Embryonic facial prominence (tissue), 1 donor: ENCODE measurements around the gene CPNE4.

Experiments used
- DNase-seq: peaks from one replicate; pipeline ENCODE4 v3.0.0-alpha.2; 2016; ENCODE audit errors: extremely low spot score

The CPNE4 gene

DNA sequence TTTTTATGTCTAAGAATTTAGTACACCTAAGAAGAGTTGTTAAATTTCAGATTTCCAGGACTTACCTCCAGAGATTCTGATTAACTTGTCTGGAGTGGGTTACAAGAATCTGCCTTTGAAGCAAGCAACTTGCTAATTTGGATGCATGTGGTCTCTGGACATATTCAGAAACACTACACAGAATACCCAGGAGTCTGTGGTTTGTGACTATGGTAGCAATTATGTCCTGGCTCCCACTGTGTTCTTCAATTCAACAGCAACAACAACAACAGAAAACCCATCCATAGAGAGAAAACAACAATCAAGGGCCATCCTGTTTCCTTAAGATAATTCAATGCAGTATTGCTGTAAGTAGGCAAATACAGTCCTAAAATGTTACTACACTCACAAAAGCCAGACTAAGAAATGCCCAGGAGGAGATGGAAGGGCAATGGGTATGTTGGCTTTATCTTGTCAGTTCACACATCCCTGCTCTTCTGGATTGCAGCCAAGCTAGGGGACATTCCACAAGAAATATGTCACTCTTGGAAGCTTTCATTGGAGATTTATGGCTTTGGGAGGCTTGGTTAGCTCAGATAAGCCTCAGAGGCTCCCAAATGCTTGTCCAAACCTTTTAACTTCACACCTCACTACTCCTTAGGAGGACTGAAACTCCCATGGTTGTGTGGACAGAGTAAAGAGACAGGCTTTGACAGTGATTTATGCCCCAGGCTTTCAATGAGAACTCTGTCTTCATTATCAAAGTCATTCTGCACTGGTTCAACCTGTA lies 432.6 kb downstream of the CPNE4 start:
- DNase-seq: no peak

DNA sequence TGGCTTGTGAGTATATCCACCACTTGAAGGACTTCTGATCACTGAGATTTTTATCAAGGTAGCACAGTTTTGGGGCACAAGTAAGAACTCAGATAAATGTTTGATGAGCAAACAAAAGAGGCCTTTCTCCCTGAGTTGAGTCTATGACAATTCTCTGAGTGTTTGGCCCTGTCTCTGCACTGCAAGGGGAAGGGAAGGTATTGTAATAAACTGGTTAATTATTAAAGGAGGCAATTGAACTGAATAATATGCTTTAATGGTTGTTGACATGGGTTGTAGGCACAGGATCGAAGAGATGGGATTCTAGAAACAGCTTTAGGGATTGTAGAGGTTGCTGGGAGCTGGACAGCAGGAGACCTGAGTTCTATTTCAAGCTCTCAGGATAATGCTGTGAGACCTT lies 437.0 kb downstream of the CPNE4 start:
- DNase-seq: no peak

DNA sequence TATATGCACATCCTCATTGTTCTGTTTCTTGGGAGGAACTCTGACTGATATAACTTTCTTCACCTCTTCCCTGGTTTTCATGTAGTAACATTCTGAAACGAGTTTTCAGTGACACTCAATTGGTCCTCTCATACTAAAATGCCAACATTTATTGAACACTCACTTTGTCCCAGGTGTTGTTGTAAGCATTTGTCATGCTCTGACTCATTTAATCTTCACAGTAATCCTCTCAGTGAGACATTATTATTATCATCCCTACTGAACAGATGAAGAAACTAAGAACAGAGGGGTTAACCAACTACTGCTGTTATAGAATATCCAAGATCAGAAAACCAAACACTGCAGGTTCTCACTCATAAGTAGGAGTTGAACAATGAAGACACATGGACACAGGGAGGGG lies 437.9 kb downstream of the CPNE4 start:
- DNase-seq: no peak

DNA sequence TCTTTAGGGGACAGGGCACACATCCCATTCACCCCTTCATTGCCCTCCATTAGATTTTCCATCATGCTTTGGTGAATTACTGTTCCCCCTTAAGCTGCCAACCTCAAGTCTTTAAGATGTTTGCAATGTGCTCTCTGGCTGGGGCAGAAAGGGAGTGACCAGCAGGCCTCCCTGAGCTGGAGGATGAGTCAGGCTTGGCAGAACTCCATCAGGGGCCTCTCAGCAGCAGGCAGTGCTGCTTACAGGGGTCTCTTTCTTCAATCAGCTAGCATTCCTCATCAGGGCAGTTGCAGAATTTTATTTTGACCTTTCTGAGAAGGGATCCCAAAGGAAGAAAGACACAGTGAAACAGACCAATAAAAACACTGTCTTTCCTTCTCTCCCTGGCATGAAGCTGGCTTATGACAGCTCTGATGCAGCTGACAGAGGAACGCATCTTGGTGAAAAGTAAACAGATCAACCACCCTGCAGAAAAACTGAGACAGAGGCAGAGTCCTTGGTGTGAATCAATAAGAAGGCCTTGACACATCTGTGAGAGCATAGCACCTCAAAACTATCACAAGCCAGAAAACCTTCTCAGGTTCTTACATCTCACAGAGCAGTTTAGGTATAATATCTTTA lies 443.3 kb downstream of the CPNE4 start:
- DNase-seq: no peak

DNA sequence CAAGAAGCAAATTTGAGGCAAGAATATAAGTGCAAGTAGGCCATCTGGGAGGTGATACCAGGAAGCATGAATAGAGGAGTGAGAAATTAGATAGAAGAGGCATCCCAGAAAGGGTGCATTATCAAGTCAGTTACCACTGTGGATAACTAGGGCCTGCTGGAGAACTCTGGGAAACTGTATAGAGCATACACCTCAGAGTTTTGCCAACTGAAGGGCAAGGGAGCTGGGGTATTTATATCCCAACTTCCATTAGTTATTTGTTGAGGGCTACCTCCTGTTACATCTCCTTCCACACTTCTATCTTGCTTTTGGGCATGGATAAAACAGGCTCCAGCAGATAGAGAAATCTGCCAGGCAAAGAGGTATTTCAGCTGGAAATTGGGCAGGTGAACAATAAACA lies 448.5 kb downstream of the CPNE4 start:
- no peak for DNase-seq

DNA sequence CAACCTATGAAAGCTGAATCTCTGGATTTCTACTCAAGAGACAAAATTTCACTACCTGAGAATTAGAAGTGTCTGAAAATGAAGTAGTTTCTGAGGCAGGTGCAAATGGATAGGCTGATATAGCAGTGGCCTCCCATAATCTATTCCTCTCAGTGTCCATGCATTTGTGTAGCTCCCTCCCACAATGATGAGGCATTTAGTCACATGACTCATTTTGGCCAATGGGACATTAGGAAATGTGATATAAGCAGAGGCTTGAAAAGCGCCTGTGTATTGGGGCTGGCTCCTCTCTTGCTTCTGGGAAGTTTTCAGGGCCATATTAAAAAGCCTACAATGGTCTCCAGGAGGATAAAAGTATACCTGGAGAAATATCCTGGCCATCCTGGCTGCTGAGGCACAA lies 452.4 kb downstream of the CPNE4 start:
- DNase-seq: no peak

DNA sequence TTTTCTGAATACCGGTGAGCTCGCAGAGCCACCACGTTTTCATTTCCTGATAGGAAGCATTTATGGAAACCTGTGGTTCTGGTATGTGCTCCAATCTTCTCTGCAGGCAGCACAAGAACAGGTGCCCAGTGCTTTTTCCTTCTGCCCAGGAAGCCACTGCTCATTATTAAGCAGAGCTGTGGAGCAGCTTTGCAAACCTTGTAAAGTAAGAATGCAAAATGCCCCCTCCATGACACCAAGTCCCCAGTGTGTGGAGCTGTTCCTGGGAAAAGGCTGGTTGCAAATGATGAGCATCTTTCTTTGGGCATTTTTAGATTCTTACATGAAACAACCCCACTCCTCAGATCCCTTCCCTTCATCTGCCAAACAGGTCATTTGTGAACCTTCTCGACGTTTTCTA lies 466.4 kb downstream of the CPNE4 start:
- no peak for DNase-seq

DNA sequence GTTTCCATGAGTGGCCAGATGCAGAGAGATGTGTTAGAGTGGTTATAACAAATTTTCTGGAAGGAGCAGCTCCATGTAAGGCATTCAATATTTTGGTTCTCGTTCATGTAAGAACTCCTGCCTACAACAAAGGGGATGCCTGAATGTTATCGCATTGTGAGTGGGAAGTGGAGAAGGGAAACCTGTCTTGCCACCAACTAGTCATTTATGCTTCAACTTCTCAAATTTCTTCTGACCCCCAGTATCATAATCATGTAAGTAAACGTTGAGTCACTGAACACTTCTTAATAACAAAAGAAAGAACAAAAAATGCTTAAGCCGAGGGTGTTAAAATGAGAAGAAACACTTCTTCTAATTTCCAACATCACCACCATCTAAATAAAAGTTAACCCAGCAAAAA lies 470.0 kb downstream of the CPNE4 start:
- no peak for DNase-seq

DNA sequence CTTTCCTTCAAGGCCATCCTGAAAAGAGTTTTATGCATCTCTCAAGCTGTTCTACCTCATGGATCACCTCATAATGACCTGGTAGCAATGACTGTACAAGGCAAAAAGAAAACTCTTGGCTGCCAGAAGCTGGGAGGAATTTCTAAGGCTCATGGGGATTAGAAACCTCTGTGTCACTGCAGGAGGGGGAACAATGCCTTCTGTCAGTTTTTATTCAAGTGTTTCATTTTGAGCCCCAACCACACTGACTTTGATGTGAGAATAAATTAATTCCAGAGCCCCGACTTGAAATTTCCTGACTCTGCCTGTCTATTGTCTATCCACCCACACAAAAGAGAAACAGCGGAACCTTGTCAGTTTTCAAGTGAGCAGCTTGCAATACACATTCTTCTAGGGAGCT lies 473.3 kb downstream of the CPNE4 start:
- DNase-seq: no peak

DNA sequence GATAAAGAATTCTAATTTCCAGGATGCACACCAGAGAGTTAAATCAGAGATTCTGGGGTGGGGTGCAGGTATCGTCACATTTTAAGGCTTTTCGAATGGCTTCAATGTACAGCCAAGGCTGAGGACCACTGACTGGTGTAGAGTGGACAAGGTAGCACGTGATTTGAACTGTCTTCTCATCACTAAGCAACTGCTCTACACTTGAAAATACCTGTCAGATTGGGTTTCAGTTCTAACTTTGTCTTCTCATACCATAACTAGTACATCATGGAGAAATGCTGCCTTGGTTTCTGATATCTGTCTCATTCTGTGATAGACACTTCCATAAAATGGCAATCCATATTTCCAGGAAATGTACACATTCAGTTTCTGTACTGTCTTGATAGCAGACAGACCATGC lies 474.0 kb downstream of the CPNE4 start:
- DNase-seq: no peak

DNA sequence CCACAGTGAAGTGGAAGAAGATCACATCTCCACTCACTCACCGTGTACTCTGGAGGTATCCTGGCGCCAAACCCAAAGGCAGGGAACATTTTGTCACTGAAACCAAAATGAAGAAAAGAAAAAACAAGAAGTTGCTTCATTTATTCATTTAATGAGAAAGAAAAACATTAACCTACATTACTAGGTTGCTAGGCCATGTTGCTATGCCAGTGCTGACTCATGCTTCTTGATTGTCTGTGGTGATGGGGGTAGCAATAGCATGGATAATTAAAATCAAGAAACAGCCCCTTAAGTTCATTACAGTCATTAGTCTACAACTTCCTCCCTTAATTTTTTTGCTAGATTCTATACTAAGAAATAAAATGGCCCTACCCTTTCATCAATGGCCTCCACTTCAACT lies 479.4 kb downstream of the CPNE4 start:
- DNase-seq: no peak

DNA sequence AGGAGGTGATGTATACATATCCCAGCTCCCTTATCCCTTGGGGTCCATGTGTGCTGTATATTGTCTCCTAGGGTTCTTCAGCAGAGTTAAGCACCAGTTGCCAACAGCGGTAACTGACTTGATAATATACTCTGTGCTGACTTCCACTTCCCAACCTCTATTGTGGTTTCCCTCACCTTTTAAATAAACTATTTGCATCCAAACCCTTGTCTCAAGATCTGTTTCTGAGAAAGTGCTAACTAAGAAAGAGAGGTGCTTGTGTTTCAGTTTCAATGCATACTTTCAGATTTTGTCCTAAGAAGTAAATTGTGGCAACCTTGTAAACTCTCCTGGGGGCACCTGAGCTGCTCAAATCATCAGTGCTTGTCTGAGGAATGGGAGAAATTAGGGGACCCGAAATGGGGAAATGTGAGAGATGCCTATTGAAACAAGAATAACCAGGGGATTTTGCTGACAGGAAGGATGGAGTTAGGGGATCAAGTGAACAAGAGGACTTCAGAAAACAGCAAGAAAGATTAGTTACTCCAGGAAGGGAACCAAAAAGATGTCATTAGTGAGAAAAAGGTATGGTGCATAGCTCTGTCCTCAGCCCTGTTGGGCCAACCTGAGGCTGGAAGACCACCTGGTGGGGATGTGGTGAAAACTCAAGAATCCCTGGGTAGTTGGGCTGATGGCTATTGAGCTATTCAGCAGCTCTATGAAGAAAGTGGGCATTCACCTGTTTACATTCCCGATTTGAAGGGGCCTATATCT lies 481.1 kb downstream of the CPNE4 start:
- no peak for DNase-seq

DNA sequence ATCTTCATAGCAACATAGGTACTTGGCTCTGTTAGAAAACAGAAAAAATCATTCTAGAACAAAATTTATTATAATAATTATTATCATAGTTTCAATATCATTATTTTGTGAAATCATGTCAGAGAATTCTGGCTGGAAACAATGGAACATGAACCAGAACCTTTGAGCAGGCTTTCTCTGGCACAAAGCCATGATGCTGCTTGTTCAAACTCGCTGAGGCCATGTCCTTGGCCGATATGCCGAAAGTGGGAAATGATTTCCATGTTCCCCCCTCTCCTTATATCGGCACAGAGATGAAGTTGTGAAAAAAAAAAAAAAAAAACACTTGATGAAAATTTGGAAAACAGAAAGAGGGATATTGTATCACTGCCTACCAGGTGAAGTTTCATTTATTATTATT lies 483.1 kb downstream of the CPNE4 start:
- no peak for DNase-seq

DNA sequence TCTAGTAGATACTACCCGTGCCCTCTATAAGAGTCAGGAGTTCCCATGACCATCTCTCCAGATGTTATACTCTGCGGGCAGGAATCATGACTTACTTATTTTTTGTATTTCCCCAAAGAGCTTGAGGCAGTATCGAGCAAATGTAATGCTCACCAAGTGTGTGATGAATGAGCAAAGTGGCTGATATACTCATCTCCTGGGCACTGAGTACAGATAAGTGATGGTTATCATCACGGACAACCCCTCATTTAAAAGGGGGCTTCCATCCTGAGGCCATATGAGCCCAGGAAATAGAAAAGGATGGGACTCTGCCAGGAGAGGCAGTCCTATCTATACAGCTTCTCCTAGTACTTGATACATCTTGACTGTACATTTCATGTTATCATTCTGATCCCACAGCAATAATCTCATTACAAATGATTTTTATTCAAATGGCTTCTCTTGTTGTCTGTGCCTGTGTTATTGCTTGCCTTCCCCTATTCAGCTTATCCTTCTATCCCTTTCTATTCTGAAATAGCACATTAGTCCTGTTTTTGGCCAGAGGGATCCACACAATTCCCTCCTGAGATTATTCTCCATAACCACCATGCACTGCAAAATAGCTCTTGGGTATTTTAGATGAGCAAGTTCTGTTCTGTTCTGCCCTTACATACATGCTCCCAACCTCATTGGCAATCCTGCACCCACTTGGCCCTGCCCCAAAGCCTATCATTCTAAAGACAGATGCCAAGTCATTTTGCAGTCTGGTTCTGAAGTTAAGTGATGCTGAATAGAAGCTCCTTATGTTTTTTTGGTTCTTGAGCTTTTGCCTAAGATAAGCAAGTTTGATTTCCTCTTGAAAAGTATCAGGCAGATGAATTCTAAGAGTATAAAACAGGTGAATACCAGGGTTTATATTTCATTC lies 484.0 kb downstream of the CPNE4 start:
- no peak for DNase-seq

DNA sequence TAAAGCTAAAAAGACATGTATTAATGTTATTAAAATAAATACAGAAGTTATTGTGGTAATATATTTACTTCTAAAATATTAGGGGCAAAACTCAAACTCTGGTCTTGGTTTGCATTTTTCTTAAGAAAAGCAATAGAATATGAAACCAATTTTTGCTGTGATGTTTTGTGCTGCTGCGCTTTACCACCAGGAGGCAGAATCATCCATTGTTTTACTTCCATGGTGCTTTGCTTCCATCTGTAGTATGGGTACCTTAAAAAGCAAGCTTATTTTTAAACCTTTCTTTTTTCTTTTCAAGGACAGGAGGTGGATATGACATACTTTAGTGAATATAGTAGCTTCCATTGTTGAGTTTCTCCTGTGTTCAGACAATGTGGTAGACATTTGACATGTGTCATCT lies 485.5 kb downstream of the CPNE4 start:
- no peak for DNase-seq

DNA sequence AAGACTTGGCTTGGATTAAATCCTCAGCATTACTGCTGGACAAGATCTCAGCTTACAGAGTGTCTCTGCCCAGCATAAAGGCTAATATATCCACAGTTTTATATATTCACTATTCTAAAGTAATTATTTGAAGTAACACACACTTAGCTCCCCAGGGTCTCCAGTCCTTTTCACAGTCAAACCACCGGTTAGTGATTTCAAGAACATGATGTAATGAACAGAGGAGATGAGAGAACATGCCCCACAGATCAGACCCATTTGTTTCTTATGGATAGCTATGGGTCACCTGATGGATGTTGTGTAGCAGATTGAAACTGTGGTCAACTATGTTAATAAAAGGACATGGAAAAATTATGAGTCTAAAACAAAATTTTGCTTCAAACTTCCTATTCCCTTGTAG lies 487.2 kb downstream of the CPNE4 start:
- DNase-seq: no peak

DNA sequence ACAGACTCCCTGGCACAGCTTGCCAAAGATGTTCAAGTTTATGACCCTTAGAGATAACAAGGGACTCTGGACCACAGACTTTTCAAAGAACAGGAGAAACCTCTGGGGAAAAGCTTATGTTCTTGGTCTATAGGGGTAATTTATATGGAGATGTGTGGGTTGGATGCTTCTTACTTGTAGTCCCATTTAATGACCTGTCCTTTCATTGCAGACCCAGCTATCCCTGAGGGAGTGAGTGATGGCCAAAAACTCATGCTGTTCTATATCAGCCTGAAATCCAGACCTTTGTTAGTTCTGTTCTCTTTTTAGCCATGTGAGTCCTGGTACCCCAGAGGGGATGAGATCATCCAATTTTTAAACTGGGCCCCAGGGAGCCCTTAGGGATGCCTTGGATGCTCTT lies 488.4 kb downstream of the CPNE4 start:
- DNase-seq: no peak

DNA sequence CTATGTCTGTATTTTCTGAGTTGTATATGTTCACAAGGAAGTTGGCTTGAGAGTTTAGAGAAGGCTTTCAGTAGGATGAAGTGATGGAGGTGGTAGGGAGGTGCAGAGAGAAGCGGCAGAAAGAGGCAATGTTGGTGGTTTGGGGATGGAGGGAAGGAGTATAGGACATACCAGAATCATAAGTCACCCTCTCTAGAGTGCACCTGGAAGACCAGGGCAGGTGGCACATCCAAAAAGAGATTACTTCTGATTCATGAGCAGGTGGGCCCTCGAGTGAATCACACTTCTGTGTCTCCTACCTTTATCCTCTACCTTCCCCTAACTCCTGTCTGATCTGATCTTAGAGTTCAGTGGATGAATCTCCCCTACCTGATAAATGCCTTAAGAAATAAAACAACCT lies 490.3 kb downstream of the CPNE4 start:
- no peak for DNase-seq

DNA sequence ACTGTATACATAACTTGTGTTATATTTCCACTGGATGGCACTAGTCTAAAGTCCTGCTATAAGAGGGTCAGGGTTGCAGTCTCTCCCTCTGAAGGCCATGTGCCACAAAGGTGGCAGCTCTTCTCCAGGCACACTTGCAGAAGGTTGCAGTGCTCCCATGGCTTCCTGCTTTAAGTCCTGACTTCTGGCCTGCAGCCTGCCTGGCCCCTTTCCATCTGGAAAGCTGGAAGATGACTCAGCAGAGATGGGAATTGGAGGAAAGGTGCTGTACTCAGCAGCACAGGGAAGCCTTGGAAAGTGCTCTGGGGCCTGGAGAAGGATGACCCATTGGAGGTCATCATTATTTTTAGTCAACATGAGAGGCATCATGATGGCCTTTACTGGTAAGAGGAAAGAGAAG lies 491.1 kb downstream of the CPNE4 start:
- DNase-seq: no peak

DNA sequence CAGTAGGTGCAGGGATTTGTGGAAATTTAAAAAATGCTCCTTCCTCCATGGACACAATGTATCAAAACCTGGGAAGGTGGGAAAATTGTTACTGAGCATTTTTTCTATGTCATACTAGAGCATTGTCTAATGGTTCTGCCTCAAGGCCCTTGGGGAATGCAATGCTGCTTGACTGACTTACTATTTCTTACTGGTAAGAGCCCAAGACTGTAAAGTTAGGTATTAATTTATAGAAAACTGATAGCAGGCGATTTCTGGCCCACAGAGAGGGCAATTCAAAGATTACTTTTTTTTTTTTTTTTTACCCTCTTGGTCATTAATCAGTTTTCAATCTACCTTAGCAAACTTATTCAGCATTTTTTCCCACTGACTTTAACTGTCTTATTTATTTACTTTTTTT lies 493.5 kb downstream of the CPNE4 start:
- DNase-seq: no peak

DNA sequence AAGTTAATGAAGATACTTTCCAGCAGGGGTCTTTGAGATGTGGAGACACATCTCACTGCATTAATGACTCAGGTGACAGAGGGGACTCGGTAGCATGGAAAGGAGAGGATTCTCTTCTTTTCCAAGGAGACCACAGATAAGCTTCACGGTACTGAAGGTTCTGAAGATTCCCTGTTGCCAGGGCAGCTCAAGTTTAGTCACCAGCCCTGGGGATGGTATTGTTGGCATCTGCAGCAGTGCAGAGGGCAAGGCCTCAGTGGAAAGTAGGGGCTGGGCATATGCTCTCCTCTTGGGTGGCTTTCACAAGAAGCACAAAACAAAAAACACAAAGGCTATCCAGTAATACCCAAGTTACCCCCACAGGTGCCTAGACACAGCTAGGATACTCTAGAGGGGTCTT lies 494.0 kb downstream of the CPNE4 start:
- no peak for DNase-seq

DNA sequence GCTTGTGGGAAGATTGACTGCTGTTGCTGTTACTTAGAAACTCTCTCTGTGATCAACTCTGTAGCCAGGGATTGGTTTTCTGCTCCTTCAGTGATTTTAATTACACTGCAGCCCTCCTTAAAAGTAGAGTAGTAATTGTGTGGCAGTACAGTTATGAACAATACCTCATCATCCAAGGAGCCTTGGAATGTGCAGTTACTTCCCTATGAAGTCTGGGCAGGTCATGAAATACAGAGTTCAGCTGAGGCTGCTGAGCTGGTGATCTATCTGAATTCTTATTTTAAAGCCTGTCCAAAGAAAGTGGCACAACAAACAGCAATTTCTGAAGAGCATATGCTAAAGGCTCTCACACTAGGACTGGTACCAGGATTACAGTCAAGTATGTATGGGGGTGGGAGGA lies 494.7 kb downstream of the CPNE4 start:
- no peak for DNase-seq
